ENCODE measurements around the gene DDX31. TPM values are rescaled to one million over a fixed set of nuclear protein-coding genes. Genes with fewer than 3 reads are reported as not detected.

Gene DDX31
- total and polyA plus RNA-seq, 2 experiments from 2014 or later = 5.8 to 15.8 TPM

- no peaks in the 10 kb centered on the region for H3K4me1 ChIP-seq (ENCODE audit: low read depth)
- no peaks in the 10 kb centered on the region for H3K27me3 ChIP-seq
- no peak overlapping the region for H3K27ac ChIP-seq
- H3K9me3 ChIP-seq (ENCODE audit: low read depth) = no peaks in the 10 kb centered on the region
- TF ChIP-seq CTCF (IDR thresholded peaks at IDR 0.05; ENCODE audit: low read depth, low read length) = no peak
- H3K4me3 ChIP-seq = no peak overlapping the region
- H3K36me3 ChIP-seq = peaks cover 15% of the 10 kb centered on the region
- no peak for DNase-seq (ENCODE audit: low read depth in 1 of 2, low spot score in 1 of 2)
Measured at GRCh38 chr9:132632413-132633129, 37.2 kb downstream of the DDX31 start.

GRCh38 chr9:132631685-132632084, 38.1 kb downstream of the DDX31 start:
- DNase-seq (ENCODE audit: low read depth in 1 of 2, low spot score in 1 of 2) = peak in 1 of 2 donors; percentile 25
- no peaks in the 10 kb centered on the region for H3K9me3 ChIP-seq (ENCODE audit: low read depth)
- no peak overlapping the region for H3K27ac ChIP-seq
- H3K36me3 ChIP-seq = peaks cover 15% of the 10 kb centered on the region
- no peak for TF ChIP-seq CTCF (IDR thresholded peaks at IDR 0.05; ENCODE audit: low read depth, low read length)
- H3K4me3 ChIP-seq = no peak overlapping the region
- no peaks in the 10 kb centered on the region for H3K27me3 ChIP-seq
- H3K4me1 ChIP-seq (ENCODE audit: low read depth) = no peaks in the 10 kb centered on the region

GRCh38 chr9:132631280-132631679, 38.5 kb downstream of the DDX31 start:
- Histone ChIP-seq H3K36me3 (peaks cover 15% of the 10 kb centered on the region), H3K4me1 (ENCODE audit: low read depth) (no peaks in the 10 kb centered on the region), H3K27ac (no peak overlapping the region)

GRCh38 chr9:132630811-132631210, 39.0 kb downstream of the DDX31 start:
- H3K4me3 ChIP-seq = no peak overlapping the region
- H3K36me3 ChIP-seq = peaks cover 15% of the 10 kb centered on the region
- H3K9me3 ChIP-seq (ENCODE audit: low read depth) = no peaks in the 10 kb centered on the region
- no peak for TF ChIP-seq CTCF (IDR thresholded peaks at IDR 0.05; ENCODE audit: low read depth, low read length)
- no peak for DNase-seq (ENCODE audit: low read depth in 1 of 2, low spot score in 1 of 2)
- H3K27ac ChIP-seq = no peak overlapping the region
- H3K27me3 ChIP-seq = no peaks in the 10 kb centered on the region
- H3K4me1 ChIP-seq (ENCODE audit: low read depth) = no peaks in the 10 kb centered on the region

More at GRCh38 chr9:132631280-132631679, 38.5 kb downstream of the DDX31 start:
- H3K27me3 ChIP-seq = no peaks in the 10 kb centered on the region
- H3K4me3 ChIP-seq = no peak overlapping the region
- no peak for DNase-seq (ENCODE audit: low read depth in 1 of 2, low spot score in 1 of 2)
- no peaks in the 10 kb centered on the region for H3K9me3 ChIP-seq (ENCODE audit: low read depth)
- no peak for TF ChIP-seq CTCF (IDR thresholded peaks at IDR 0.05; ENCODE audit: low read depth, low read length)

GRCh38 chr9:132630116-132630515, 39.7 kb downstream of the DDX31 start:
- no peak for DNase-seq (ENCODE audit: low read depth in 1 of 2, low spot score in 1 of 2)
- no peak overlapping the region for H3K4me3 ChIP-seq
- H3K36me3 ChIP-seq = peaks cover 15% of the 10 kb centered on the region
- no peaks in the 10 kb centered on the region for H3K27me3 ChIP-seq
- H3K4me1 ChIP-seq (ENCODE audit: low read depth) = no peaks in the 10 kb centered on the region
- H3K9me3 ChIP-seq (ENCODE audit: low read depth) = no peaks in the 10 kb centered on the region
- no peak for TF ChIP-seq CTCF (IDR thresholded peaks at IDR 0.05; ENCODE audit: low read depth, low read length)
- H3K27ac ChIP-seq = no peak overlapping the region
